ENCODE data around the gene DEK. TPM values are rescaled to one million over a fixed set of nuclear protein-coding genes. Genes with fewer than 3 reads are reported as not detected.
"Not testable (repeated sequence)": the region's sequence is repeated elsewhere in the genome, so short reads cannot be mapped to it uniquely, and the experiment has no call there.

The DEK gene
- total RNA-seq, 4 donors from 2014 or later, result 69.5 to 106 (median 93.0) TPM

DNA sequence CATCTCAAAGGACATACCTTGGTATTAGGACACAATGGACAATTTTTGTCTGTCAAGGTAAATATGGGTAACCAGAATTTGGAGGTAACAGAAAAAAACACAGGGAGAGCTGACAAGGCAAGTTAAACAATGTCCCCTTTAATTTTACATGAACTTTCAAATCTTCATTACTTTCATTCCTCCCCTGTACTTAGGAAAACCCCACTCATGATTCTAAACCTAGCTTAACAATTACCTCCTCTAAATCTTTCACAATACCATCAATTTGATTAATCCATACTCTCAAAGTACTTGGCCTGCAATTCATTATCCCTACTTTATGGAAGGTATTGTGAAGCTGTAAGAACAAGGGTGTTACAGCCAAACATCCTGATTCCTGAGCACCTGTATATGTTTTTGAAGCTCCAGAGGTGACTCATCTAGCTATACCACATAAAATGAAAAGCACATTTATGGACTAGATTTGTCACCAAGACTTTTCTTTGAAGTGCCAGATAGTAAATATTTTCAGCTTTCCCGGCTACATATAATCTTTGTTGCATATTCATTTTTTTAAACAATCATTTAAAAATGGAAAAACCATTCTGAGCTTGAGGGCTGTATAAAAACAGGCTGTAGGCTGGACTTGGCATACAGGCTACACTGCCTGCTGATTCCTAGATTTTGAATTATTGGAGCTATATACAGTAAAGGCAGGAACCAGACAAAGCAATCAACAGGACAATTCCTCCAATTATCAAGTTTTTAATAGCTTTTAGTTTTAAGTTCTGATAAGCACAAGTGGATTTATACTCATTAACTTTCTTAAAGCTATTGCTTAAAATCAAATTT lies 22.9 kb downstream of the DEK start:
- no peak for TF ChIP-seq POLR2A (IDR thresholded peaks at IDR 0.05)
- TF ChIP-seq, protein P1, sequence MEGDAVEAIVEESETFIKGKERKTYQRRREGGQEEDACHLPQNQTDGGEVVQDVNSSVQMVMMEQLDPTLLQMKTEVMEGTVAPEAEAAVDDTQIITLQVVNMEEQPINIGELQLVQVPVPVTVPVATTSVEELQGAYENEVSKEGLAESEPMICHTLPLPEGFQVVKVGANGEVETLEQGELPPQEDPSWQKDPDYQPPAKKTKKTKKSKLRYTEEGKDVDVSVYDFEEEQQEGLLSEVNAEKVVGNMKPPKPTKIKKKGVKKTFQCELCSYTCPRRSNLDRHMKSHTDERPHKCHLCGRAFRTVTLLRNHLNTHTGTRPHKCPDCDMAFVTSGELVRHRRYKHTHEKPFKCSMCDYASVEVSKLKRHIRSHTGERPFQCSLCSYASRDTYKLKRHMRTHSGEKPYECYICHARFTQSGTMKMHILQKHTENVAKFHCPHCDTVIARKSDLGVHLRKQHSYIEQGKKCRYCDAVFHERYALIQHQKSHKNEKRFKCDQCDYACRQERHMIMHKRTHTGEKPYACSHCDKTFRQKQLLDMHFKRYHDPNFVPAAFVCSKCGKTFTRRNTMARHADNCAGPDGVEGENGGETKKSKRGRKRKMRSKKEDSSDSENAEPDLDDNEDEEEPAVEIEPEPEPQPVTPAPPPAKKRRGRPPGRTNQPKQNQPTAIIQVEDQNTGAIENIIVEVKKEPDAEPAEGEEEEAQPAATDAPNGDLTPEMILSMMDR (IDR thresholded peaks at IDR 0.05), result no peak
- intact Hi-C loops (cut with DNase I), result no loop called here
- Histone ChIP-seq H3K27ac (peak overlapping the region in 2 of 4 donors; percentile 22 to 40), H3K36me3 (peaks cover 0 to 76% (median 3%) of the 10 kb centered on the region in 3 donors), H3K4me1 (peaks cover 0 to 19% (median 4%) of the 10 kb centered on the region in 3 donors), H3K27me3 (no peaks in the 10 kb centered on the region), H3K9me3 (no peaks in the 10 kb centered on the region), H3K4me3 (no peak overlapping the region)
- no peak for DNase-seq
- WGBS, 2 donors, result 21 to 40% methylated on average over 1 of the region's 1 CpG

DNA sequence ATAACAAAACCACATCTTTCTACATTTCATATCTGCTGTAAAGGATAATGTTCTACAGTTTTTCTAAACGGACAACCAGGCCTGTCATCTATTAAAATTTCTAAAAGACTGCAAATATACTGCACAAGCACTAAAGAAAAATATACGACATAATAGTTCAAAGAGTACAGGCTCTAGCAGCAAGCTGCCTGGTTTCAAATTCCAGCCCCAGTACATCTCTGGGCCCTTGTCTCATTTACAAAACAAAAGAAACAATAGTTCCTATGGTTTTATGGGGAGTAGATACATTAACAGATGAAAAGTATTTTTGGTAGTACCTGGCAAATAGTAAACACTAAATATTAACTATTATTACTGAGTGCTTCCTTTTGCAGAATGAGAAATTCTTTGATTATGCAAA lies 24.1 kb downstream of the DEK start:
- Histone ChIP-seq H3K4me3 (no peak overlapping the region), H3K4me1 (peaks cover 0 to 10% (median 4%) of the 10 kb centered on the region in 3 donors), H3K36me3 (peaks cover 0 to 79% (median 3%) of the 10 kb centered on the region in 3 donors), H3K27me3 (no peaks in the 10 kb centered on the region), H3K9me3 (no peaks in the 10 kb centered on the region), H3K27ac (no peak overlapping the region)
- TF ChIP-seq, protein P1 (IDR thresholded peaks at IDR 0.05), result no peak
- no peak for TF ChIP-seq POLR2A (IDR thresholded peaks at IDR 0.05)
- no peak for DNase-seq
- intact Hi-C loops (cut with DNase I), result no loop called here
- 68 to 72% methylated on average over 2 of the region's 2 CpGs for WGBS, 2 donors

DNA sequence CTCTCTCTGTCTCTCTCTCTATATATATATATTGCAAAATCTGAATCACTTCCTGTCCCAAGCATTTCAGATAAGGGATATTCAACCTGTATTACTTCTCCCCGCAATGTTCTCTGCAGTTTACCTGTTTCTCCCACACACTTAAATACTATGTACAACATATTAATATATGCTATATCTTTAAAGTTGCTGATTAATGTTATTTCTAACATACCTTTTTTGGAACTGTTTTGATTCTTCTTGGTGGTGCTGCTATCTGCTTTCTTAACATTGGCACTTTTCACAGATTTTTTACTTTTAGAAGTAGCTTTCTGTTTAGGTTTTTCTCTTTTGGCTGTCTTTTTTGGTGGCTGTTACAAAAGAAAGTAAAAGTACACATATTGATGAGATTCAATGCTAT lies 27.2 kb downstream of the DEK start:
- no peak for DNase-seq
- Histone ChIP-seq H3K27ac (no peak overlapping the region), H3K4me1 (peaks cover 0 to 6% (median 4%) of the 10 kb centered on the region in 3 donors), H3K9me3 (peaks cover 0 to 9% (median 0%) of the 10 kb centered on the region in 3 donors), H3K27me3 (no peaks in the 10 kb centered on the region), H3K4me3 (no peak overlapping the region), H3K36me3 (peaks cover 0 to 77% (median 3%) of the 10 kb centered on the region in 3 donors)
- TF ChIP-seq, protein P1 (IDR thresholded peaks at IDR 0.05), result no peak
- TF ChIP-seq POLR2A (IDR thresholded peaks at IDR 0.05), result no peak
- 96 to 100% methylated on average over 1 of the region's 1 CpG for WGBS, 2 donors
- intact Hi-C loops (cut with DNase I), result no loop called here

DNA sequence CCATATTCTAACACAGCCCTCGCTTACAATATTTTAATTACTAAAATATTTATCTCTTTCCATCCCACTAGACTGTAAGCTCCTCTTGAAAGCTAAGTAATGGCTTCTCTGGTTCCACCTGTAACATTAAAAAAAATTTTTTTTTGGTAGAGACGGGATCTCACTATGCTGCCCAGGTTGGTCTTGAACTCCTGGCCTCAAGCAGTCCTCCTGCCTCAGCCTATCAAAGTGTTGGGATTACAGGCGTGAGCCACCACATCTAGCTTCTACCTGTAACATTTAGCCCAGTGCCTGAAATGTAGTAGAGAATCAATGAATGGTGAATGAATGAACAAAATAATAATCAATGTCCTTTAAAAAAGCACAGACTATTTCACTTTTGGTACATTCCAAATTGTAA lies 28.8 kb downstream of the DEK start:
- WGBS, 2 donors, result 77 to 89% methylated on average over 3 of the region's 3 CpGs
- TF ChIP-seq, protein P1 (IDR thresholded peaks at IDR 0.05), result no peak
- no peak for TF ChIP-seq POLR2A (IDR thresholded peaks at IDR 0.05)
- no peaks in the 10 kb centered on the region for H3K27me3 ChIP-seq
- intact Hi-C loops (cut with DNase I), result no loop called here
- no peak overlapping the region for H3K4me3 ChIP-seq
- H3K9me3 ChIP-seq, result peaks cover 0 to 19% (median 2%) of the 10 kb centered on the region in 3 donors
- no peak for DNase-seq
- H3K4me1 ChIP-seq, result no peaks in the 10 kb centered on the region
- peaks cover 0 to 86% (median 3%) of the 10 kb centered on the region in 3 donors for H3K36me3 ChIP-seq
- H3K27ac ChIP-seq, result no peak overlapping the region

DNA sequence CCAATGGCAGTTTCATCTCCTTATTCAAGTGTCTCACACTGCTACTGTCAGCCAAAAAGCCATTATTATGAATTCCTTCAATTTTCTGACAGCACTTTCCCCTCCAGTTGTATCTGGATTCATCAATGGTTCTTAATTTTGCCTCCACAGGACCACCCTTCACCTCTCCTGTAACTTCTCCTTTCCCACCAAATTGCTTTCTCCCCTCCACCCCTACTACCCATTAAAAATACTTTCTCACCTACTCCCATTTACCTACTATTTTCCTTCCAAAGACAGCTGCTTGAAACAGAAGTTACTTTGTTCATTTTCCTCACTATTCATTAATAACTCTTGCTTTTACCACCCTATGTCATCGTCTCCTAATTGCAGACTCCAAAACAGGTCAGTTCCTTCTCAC lies 29.8 kb downstream of the DEK start:
- Histone ChIP-seq H3K27me3 (no peaks in the 10 kb centered on the region), H3K4me3 (no peak overlapping the region), H3K27ac (no peak overlapping the region), H3K36me3 (peaks cover 0 to 93% (median 3%) of the 10 kb centered on the region in 3 donors), H3K9me3 (peaks cover 0 to 19% (median 2%) of the 10 kb centered on the region in 3 donors), H3K4me1 (no peaks in the 10 kb centered on the region)
- no peak for DNase-seq
- intact Hi-C loops (cut with DNase I), result no loop called here
- no peak for TF ChIP-seq POLR2A (IDR thresholded peaks at IDR 0.05)
- TF ChIP-seq, protein P1 (IDR thresholded peaks at IDR 0.05), result no peak
- WGBS, 2 donors, result 100% methylated on average over 1 of the region's 1 CpG

DNA sequence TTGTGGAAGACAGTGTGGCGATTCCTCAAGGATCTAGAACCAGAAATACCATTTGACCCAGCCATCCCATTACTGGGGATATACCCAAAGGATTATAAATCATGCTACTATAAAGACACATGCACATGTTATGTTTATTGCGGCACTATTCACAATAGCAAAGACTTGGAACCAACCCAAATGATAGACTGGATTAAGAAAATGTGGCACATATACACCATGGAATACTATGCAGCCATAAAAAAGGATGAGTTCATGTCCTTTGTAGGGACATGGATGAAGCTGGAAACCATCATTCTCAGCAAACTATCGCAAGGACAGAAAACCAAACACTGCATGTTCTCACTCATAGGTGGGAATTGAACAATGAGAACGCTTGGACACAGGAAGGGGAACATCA lies 30.6 kb downstream of the DEK start:
- H3K4me1 ChIP-seq; H3K4me3 ChIP-seq; DNase-seq; H3K27ac ChIP-seq; intact Hi-C loops (cut with DNase I); H3K27me3 ChIP-seq: not testable (repeated sequence)
- Histone ChIP-seq H3K9me3 (peaks cover 0 to 27% (median 4%) of the 10 kb centered on the region in 3 donors), H3K36me3 (peaks cover 0 to 94% (median 6%) of the 10 kb centered on the region in 3 donors)
- WGBS, 2 donors, result 96 to 100% methylated on average over 2 to 3 of the region's 4 CpGs

DNA sequence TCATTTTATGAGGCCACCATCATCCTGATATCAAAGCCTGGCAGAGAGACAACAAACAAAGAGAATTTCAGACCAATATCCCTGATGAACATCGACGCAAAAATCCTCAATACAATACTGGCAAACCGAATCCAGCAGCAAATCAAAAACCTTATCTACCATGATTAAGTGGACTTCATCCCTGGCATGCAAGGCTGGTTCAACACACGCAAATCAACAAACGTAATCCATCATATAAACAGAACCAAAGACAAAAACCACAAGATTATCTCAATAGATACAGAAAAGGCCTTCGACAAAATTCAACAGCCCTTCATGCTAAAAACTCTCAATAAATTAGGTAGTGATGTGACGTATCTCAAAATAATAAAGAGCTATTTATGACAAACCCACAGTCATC lies 32.5 kb downstream of the DEK start:
- Histone ChIP-seq H3K9me3 (peaks cover 0 to 34% (median 10%) of the 10 kb centered on the region in 3 donors), H3K36me3 (peaks cover 0 to 94% (median 14%) of the 10 kb centered on the region in 3 donors)
- intact Hi-C loops (cut with DNase I); DNase-seq; H3K4me1 ChIP-seq; H3K4me3 ChIP-seq; H3K27ac ChIP-seq; H3K27me3 ChIP-seq: not testable (repeated sequence)
- 95 to 98% methylated on average over 7 of the region's 7 CpGs for WGBS, 2 donors

DNA sequence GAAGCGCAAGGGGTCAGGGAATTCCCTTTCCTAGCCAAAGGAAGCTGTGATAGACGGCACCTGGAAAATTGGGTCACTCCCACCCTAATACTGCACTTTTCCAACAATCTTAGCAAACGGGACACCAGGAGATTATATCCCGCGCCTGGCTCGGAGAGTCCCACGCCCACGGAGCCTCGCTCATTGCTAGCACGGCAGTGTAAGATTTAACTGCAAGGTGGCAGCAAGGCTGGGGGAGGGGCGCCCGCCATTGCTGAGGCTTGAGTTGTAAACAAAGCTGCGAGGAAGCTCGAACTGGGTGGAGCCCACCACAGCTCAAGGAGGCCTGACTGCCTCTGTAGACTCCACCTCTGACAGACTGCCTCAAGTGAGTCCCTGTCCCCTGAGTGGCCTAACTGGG lies 35.7 kb downstream of the DEK start:
- H3K4me1 ChIP-seq; H3K27ac ChIP-seq; DNase-seq; intact Hi-C loops (cut with DNase I); H3K27me3 ChIP-seq; H3K4me3 ChIP-seq: not testable (repeated sequence)
- peaks cover 0 to 96% (median 11%) of the 10 kb centered on the region in 3 donors for H3K36me3 ChIP-seq
- 100% methylated on average over 2 to 4 of the region's 14 CpGs for WGBS, 2 donors
- peaks cover 0 to 34% (median 10%) of the 10 kb centered on the region in 3 donors for H3K9me3 ChIP-seq
